Keratinocyte (primary cell): ENCODE data around the gene TMEM178A.

Source experiments
- CTCF ChIP-seq, 3 experiments: IDR thresholded peaks in 1 of 3; conservative IDR thresholded peaks in 1 of 3; optimal IDR thresholded peaks in 1 of 3; 2 replicates in 2 of 3; 3 replicates in 1 of 3; pipeline versions ENCODE3 to v1.5.1; 2011; ENCODE audit warnings: low read length in 3 of 3, mild to moderate bottlenecking in 3 of 3, moderate library complexity in 2 of 3, control low read depth in 1 of 3, inconsistent platforms in 1 of 3; ENCODE audit not compliant: insufficient read depth in 2 of 3; ENCODE audit errors: extremely low read depth in 1 of 3
- EZH2 ChIP-seq: IDR thresholded peaks from one replicate; pipeline ENCODE4 v1.6.1; 2012; ENCODE audit warnings: inconsistent platforms, mild to moderate bottlenecking, low read length, moderate library complexity

- no peak for TF ChIP-seq CTCF (optimal IDR thresholded peaks at IDR 0.05 in 1 of 3, IDR thresholded peaks at IDR 0.05 in 1 of 3, conservative IDR thresholded peaks at IDR 0.05 in 1 of 3; ENCODE audit: extremely low read depth in 1 of 3, insufficient read depth in 2 of 3, low read length in 3 of 3)
- no peak for TF ChIP-seq EZH2
These were observed 23.5 kb upstream of the TMEM178A start for GRCh38 chr2:39642051-39642718.
